ENCODE results near the gene STX4. TPM values are rescaled to one million over a fixed set of nuclear protein-coding genes. Genes with fewer than 3 reads are reported as not detected.

The STX4 gene
- polyA plus RNA-seq, 1 of the 3 experiments (the other 2 are of a cell fraction), result 117 TPM

DNA sequence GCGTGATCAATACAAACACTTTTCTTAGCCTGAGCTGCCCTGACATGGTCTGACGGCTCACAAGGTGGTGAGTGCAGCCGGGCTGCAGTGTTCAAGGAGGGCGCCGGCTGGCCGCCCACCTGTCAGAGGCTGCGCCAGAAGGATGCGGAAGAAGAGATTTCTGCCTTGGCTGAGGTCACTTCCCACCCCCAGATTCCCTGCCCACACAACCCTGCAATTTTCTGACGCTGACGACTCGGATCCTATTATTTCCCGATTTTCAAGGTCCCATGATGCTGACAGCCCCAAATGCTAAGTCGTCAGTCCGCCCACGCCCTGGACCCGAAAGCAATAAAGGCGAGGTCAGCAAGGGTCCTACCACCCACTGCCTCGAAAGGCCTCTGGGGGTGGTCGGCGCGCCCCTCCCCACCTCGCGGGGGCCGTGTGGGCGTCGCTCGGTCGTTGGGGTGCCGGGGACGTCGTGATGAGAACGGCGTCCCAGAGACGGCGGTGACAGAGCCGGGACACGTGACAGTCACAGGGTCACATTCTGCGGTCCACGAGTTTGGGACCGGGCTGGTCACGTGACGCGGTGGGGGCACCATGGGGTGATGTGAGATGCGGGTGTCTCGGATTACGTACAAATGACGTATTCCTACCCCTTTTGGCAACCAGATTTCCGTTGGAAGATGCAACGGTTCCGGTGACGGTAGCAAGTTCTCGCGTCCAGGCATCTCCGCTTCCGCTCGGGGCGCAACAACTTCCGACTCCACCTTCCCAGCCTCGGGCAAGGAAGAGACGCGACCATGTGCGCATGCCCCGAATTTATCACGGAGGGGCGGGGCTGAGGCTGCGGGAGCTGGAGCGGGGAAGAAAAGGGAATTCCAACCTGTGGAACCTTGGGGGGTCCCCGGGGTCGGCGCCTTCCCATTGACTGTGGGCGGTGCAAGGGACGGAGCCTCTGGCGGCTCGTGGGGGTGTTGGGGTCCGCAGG, at the start of gene STX4 (continued):
- TF ChIP-seq, protein P1, sequence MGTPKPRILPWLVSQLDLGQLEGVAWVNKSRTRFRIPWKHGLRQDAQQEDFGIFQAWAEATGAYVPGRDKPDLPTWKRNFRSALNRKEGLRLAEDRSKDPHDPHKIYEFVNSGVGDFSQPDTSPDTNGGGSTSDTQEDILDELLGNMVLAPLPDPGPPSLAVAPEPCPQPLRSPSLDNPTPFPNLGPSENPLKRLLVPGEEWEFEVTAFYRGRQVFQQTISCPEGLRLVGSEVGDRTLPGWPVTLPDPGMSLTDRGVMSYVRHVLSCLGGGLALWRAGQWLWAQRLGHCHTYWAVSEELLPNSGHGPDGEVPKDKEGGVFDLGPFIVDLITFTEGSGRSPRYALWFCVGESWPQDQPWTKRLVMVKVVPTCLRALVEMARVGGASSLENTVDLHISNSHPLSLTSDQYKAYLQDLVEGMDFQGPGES (IDR thresholded peaks at IDR 0.05; ENCODE audit: low read depth, low read length), result no peak
- TF ChIP-seq MXI1 (IDR thresholded peaks at IDR 0.05; ENCODE audit: low read depth, low read length) (peak; percentile 89), FOXJ3 (CRISPR knock-in tag; IDR thresholded peaks at IDR 0.05) (no peak), SMC3 (IDR thresholded peaks at IDR 0.05; ENCODE audit: low read depth, low read length) (no peak), TAF1 (IDR thresholded peaks at IDR 0.05; ENCODE audit: borderline replicate concordance, low read depth, low read length) (no peak), EP300 (IDR thresholded peaks at IDR 0.05; ENCODE audit: borderline replicate concordance in 1 of 2, low read depth in 1 of 2, low read length in 1 of 2) (no peak), POLR2AphosphoS5 (IDR thresholded peaks at IDR 0.05; ENCODE audit: low read depth, low read length) (peak; percentile 66), CTCF (IDR thresholded peaks at IDR 0.05) (no peak), RAD21 (IDR thresholded peaks at IDR 0.05; ENCODE audit: low read length) (no peak), GABPA (IDR thresholded peaks at IDR 0.05; ENCODE audit: low read depth) (peak; percentile 100), TCF12 (IDR thresholded peaks at IDR 0.05) (no peak), MEF2A (IDR thresholded peaks at IDR 0.05; ENCODE audit: borderline replicate concordance, low read depth) (no peak), RXRA (IDR thresholded peaks at IDR 0.05; ENCODE audit: borderline replicate concordance, low read depth) (no peak)

DNA sequence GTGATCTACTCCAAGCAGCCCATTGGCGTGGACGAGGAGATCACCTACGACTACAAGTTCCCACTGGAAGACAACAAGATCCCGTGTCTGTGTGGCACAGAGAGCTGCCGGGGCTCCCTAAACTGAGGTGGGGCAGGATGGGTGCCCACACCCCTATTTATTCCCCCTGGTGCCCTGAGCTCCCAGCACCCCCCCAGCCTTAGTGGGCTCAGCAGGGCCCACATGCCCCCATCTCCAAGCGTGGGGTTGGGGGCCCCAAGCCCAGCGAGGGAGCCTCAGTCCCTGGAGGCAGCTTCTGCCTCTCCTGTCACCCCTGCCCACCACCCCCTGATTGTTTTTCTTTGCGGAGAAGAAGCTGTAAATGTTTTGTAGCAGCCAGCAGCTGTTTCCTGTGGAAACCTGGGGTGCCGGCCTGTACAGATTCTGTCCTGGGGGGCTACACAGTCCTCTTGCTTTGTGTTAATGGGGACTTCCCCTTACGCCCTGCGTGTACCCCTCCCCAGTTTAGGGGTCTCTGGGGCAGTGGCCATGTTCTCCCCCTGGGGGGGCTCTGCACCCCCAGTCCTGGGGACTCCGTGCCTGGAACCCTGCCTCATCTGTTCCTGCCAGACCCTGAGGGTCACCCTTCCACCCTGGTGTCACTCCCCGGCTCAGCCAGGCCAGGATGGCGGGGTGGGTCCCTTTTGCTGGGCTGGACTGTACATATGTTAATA, 49.3 kb upstream of the STX4 start:
- peaks cover 5% of the 10 kb centered on the region for H3F3A ChIP-seq (replicated peaks; ENCODE audit: insufficient read depth)
- no peak for DNase-seq
- no peak overlapping the region for H3K4me2 ChIP-seq
- no peaks in the 10 kb centered on the region for H3K79me2 ChIP-seq (ENCODE audit: insufficient read depth)
- no peak overlapping the region for H3K9ac ChIP-seq
- WGBS (ENCODE audit: low lambda C conversion rate), result 94% methylated on average over 12 of the region's 14 CpGs
- ChIA-PET CTCF (interaction anchor here (0.5 to 5.3 kb wide), 57 partner anchors 8 to 886 kb away, joined by 3 to 38 read pairs (median 4); partner anchors contain the start of genes FUS, STX4, ZNF646 and ZNF668), POLR2A (interaction anchor here (0.6 to 1.5 kb wide), 5 partner anchors 10 to 196 kb away, joined by 3 to 7 read pairs (median 4); partner anchors contain the start of genes FUS, ZNF646 and ZNF668)
- H2AFZ ChIP-seq (ENCODE audit: low read depth), result no peak overlapping the region
- no peaks in the 10 kb centered on the region for H3K27me3 ChIP-seq (ENCODE audit: insufficient read depth)
- no peaks in the 10 kb centered on the region for H3K9me3 ChIP-seq
- H3K27ac ChIP-seq (ENCODE audit: low read depth in 2 of 2, low read length in 1 of 2), result no peak overlapping the region
- H3K4me3 ChIP-seq (ENCODE audit: low read depth in 2 of 2, low read length in 1 of 2), result no peak overlapping the region
- peaks cover 5 to 8% of the 10 kb centered on the region in 2 experiments; a peak in 2 of 4 replicates for H3K4me1 ChIP-seq (ENCODE audit: control insufficient read depth in 1 of 2, insufficient read depth in 2 of 2, low read depth in 1 of 2, low read length in 1 of 2)
- no peaks in the 10 kb centered on the region for H4K20me1 ChIP-seq (ENCODE audit: insufficient read depth)
- no peaks in the 10 kb centered on the region for H3K9me2 ChIP-seq
- peaks cover 0 to 26% of the 10 kb centered on the region in 2 experiments for H3K36me3 ChIP-seq (replicated peaks in 1 of 2; ENCODE audit: control insufficient read depth in 1 of 2, insufficient read depth in 2 of 2, low read length in 1 of 2)
- TF ChIP-seq POLR2AphosphoS5 (IDR thresholded peaks at IDR 0.05; ENCODE audit: low read depth, low read length), result no peak
- no peak for TF ChIP-seq CHD2 (IDR thresholded peaks at IDR 0.05; ENCODE audit: low read length, partially characterized antibody)
- TF ChIP-seq GATA2 (CRISPR knock-in tag; IDR thresholded peaks at IDR 0.05), result no peak
- TF ChIP-seq NRF1 (IDR thresholded peaks at IDR 0.05; ENCODE audit: low read depth, low read length), result no peak
- TF ChIP-seq GABPA (IDR thresholded peaks at IDR 0.05; ENCODE audit: low read depth), result no peak
- TF ChIP-seq CTCF (IDR thresholded peaks at IDR 0.05), result no peak
- TF ChIP-seq, protein P1 (IDR thresholded peaks at IDR 0.05; ENCODE audit: low read depth, low read length), result no peak
- TF ChIP-seq RAD21 (IDR thresholded peaks at IDR 0.05; ENCODE audit: low read length), result no peak
- no peak for TF ChIP-seq SIN3A (IDR thresholded peaks at IDR 0.05; ENCODE audit: borderline replicate concordance, low read depth, low read length)
- no peak for TF ChIP-seq EP300 (IDR thresholded peaks at IDR 0.05; ENCODE audit: borderline replicate concordance in 1 of 2, low read depth in 1 of 2, low read length in 1 of 2)
- no peak for TF ChIP-seq ELF1 (IDR thresholded peaks at IDR 0.05)
